NCI-H2171 treated with DMSO at 0.1 percent for 48 hours (cell line): Measurements from ENCODE around the gene DZIP1.

Experiments
- DNase-seq: peaks from one replicate; lab custom pipeline; 2025; lab: John Stamatoyannopoulos, UW

Gene DZIP1

GRCh38 chr13:95643936-95644598 is 439 bp downstream of the DZIP1 start:
- DNase-seq, result peak; percentile 51

- peak; percentile 43 for DNase-seq
These were observed 953 bp downstream of the DZIP1 start for GRCh38 chr13:95643571-95643935.

GRCh38 chr13:95642999-95643398 is 1.5 kb downstream of the DZIP1 start:
- no peak for DNase-seq

GRCh38 chr13:95642028-95642621 is 2.4 kb downstream of the DZIP1 start:
- no peak for DNase-seq

- DNase-seq, result no peak
These were observed 3.0 kb downstream of the DZIP1 start for GRCh38 chr13:95641291-95642027.

GRCh38 chr13:95636853-95637252 is 7.7 kb downstream of the DZIP1 start:
- DNase-seq, result no peak

GRCh38 chr13:95630593-95630992 is 13.9 kb downstream of the DZIP1 start:
- DNase-seq, result no peak

- no peak for DNase-seq
These were observed 15.4 kb downstream of the DZIP1 start for GRCh38 chr13:95629071-95629470.

GRCh38 chr13:95628488-95628887 is 16.0 kb downstream of the DZIP1 start:
- no peak for DNase-seq

- DNase-seq, result no peak
These were observed 16.9 kb downstream of the DZIP1 start for GRCh38 chr13:95627590-95627989.

- DNase-seq, result no peak
These were observed 17.7 kb downstream of the DZIP1 start for GRCh38 chr13:95626768-95627167.

- peak; percentile 40 for DNase-seq
These were observed 20.5 kb downstream of the DZIP1 start for GRCh38 chr13:95624020-95624419.

- no peak for DNase-seq
These were observed 21.4 kb downstream of the DZIP1 start for GRCh38 chr13:95623141-95623540.

- no peak for DNase-seq
These were observed 23.5 kb downstream of the DZIP1 start for GRCh38 chr13:95620825-95621498.

GRCh38 chr13:95620030-95620824 is 24.3 kb downstream of the DZIP1 start:
- DNase-seq, result no peak

GRCh38 chr13:95615539-95615938 is 29.0 kb downstream of the DZIP1 start:
- DNase-seq, result no peak

- DNase-seq, result peak; percentile 33
These were observed 29.8 kb downstream of the DZIP1 start for GRCh38 chr13:95614641-95615245.

GRCh38 chr13:95608640-95609323 is 35.7 kb downstream of the DZIP1 start:
- no peak for DNase-seq

GRCh38 chr13:95607366-95607765 is 37.1 kb downstream of the DZIP1 start:
- DNase-seq, result no peak

- no peak for DNase-seq
These were observed 38.9 kb downstream of the DZIP1 start for GRCh38 chr13:95605448-95606125.
